Measurements from ENCODE around the gene MTMR3. TPM values are rescaled to one million over a fixed set of nuclear protein-coding genes. Genes with fewer than 3 reads are reported as not detected.
A peak's percentile ranks its signal among the peaks of the same experiment; 100 is the strongest.

MTMR3 gene
- total RNA-seq, 2 experiments from 2014 or later, result 57.8 to 60.6 TPM

- POLR2A ChIA-PET, result interaction anchor here (0.6 kb wide), 1 partner anchor 168 kb away, joined by 3 read pairs; no protein-coding TSS in a partner anchor
- no peak for DNase-seq
- Histone ChIP-seq H3K4me3 (ENCODE audit: low read length) (no peak overlapping the region), H3K9me3 (ENCODE audit: control insufficient read depth in 1 of 2, insufficient read depth in 1 of 2, low read length in 2 of 2) (no peaks in the 10 kb centered on the region), H3K27me3 (ENCODE audit: control insufficient read depth in 1 of 2, insufficient read depth in 2 of 2, low read length in 2 of 2) (no peaks in the 10 kb centered on the region), H3K27ac (ENCODE audit: low read depth in 1 of 2, low read length in 2 of 2) (no peak overlapping the region), H3K4me1 (ENCODE audit: insufficient read depth, low read length) (no peaks in the 10 kb centered on the region), H3K36me3 (ENCODE audit: insufficient read depth, low read length) (peaks cover 25% of the 10 kb centered on the region)
- Mint-ChIP-seq H3K27me3 (no peaks in the 10 kb centered on the region), H3K4me3 (no peak overlapping the region), H3K36me3 (ENCODE audit: low read depth) (peaks cover 68% of the 10 kb centered on the region), H3K27ac (peak overlapping the region; percentile 28), H3K4me1 (ENCODE audit: low read depth) (no peaks in the 10 kb centered on the region), H3K9me3 (no peaks in the 10 kb centered on the region)
- ATAC-seq (ENCODE audit: poor library complexity), result no peak
- no peak for TF ChIP-seq CTCF (IDR thresholded peaks at IDR 0.05)
- CTCF ChIA-PET, result no interaction called here
- intact Hi-C loops (cut with DNase I, micrococcal nuclease), result loop anchor here in 1 of 2 experiments (5.0 to 10.0 kb wide), 2 partner anchors 166 to 603 kb away; partner anchors contain the start of gene ASCC2
Observed at GRCh38 chr22:30000566-30000965, 117.6 kb downstream of the MTMR3 start.

- ChIA-PET POLR2A (no interaction called here), CTCF (no interaction called here)
- Mint-ChIP-seq H3K27me3 (no peaks in the 10 kb centered on the region), H3K9me3 (no peaks in the 10 kb centered on the region), H3K27ac (peak overlapping the region; percentile 0), H3K4me1 (ENCODE audit: low read depth) (no peaks in the 10 kb centered on the region), H3K36me3 (ENCODE audit: low read depth) (peaks cover 63% of the 10 kb centered on the region), H3K4me3 (no peak overlapping the region)
- no peaks in the 10 kb centered on the region for H3K27me3 ChIP-seq (ENCODE audit: control insufficient read depth in 1 of 2, insufficient read depth in 2 of 2, low read length in 2 of 2)
- H3K9me3 ChIP-seq (ENCODE audit: control insufficient read depth in 1 of 2, insufficient read depth in 1 of 2, low read length in 2 of 2), result no peaks in the 10 kb centered on the region
- H3K4me3 ChIP-seq (ENCODE audit: low read length), result no peak overlapping the region
- intact Hi-C loops (cut with DNase I, micrococcal nuclease), result loop anchor here in 1 of 2 experiments (5.0 to 10.0 kb wide), 2 partner anchors 167 to 604 kb away; partner anchors contain the start of gene ASCC2
- peaks cover 34% of the 10 kb centered on the region for H3K36me3 ChIP-seq (ENCODE audit: insufficient read depth, low read length)
- H3K4me1 ChIP-seq (ENCODE audit: insufficient read depth, low read length), result no peaks in the 10 kb centered on the region
- TF ChIP-seq CTCF (IDR thresholded peaks at IDR 0.05), result no peak
- no peak overlapping the region for H3K27ac ChIP-seq (ENCODE audit: low read depth in 1 of 2, low read length in 2 of 2)
- ATAC-seq (ENCODE audit: poor library complexity), result no peak
- no peak for DNase-seq
Observed at GRCh38 chr22:30001459-30001858, 118.5 kb downstream of the MTMR3 start.

DNA sequence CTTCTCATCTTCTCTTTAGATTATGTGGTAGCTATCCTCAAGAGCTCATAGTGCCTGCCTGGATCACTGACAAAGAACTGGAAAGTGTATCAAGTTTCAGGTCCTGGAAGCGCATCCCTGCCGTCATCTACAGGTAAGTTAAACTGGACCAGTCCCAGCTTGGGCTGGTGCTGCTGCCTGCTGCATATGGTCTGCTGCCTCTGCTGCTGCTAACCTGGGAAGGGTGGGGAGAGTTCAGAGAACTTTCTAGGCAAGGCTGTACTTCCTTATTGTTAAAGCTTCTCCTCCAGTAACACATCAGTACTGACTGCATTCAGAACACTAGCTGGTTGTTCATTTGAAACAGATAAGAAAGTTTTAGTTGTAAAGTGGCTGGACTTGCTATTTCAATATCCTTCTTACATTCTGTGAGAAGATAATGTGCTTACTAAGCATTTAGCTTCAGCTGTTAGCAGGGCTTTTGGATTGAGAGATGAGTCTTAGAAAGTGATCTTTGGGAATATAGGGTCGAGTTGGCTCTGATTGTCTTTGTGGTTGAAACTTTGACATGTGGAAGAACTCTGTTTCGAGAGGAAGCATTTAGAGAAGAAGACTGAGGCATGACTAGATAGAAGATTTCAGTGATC lies 120.0 kb downstream of the MTMR3 start:
- peaks cover 73% of the 10 kb centered on the region for H3K36me3 Mint-ChIP-seq (ENCODE audit: low read depth)
- Histone ChIP-seq H3K4me1 (ENCODE audit: insufficient read depth, low read length) (no peaks in the 10 kb centered on the region), H3K27me3 (ENCODE audit: control insufficient read depth in 1 of 2, insufficient read depth in 2 of 2, low read length in 2 of 2) (no peaks in the 10 kb centered on the region), H3K9me3 (ENCODE audit: control insufficient read depth in 1 of 2, insufficient read depth in 1 of 2, low read length in 2 of 2) (no peaks in the 10 kb centered on the region), H3K4me3 (ENCODE audit: low read length) (no peak overlapping the region), H3K36me3 (ENCODE audit: insufficient read depth, low read length) (peaks cover 49% of the 10 kb centered on the region), H3K27ac (ENCODE audit: low read depth in 1 of 2, low read length in 2 of 2) (no peak overlapping the region)
- no peaks in the 10 kb centered on the region for H3K27me3 Mint-ChIP-seq
- DNase-seq (no peak), ATAC-seq (ENCODE audit: poor library complexity) (no peak)
- no peaks in the 10 kb centered on the region for H3K9me3 Mint-ChIP-seq
- no peak overlapping the region for H3K4me3 Mint-ChIP-seq
- TF ChIP-seq CTCF (IDR thresholded peaks at IDR 0.05), result no peak
- intact Hi-C loops (cut with DNase I, micrococcal nuclease), result loop anchor here in 1 of 2 experiments (5.0 to 10.0 kb wide), 2 partner anchors 168 to 606 kb away; partner anchors contain the start of gene ASCC2
- H3K4me1 Mint-ChIP-seq (ENCODE audit: low read depth), result no peaks in the 10 kb centered on the region
- ChIA-PET POLR2A (no interaction called here), CTCF (interaction anchor here (1.2 kb wide), 1 partner anchor 313 kb away, joined by 3 read pairs; no protein-coding TSS in a partner anchor)
- H3K27ac Mint-ChIP-seq, result peak overlapping the region; percentile 10

Measured in CD4-positive, alpha-beta T cell (primary cell).